Activated T-helper 2 cell treated with anti-CD3 and anti-CD28 coated beads, Interferon-gamma antibody, Interleukin-2, Interleukin-4, amounts not matched to agents 10 μg/mL and 5 μg/mL and 100 μg/mL, durations not matched to agents 14 hours and 24 hours and 36 hours (primary cell): ENCODE measurements around the gene RGS9. TPM values are rescaled to one million over a fixed set of nuclear protein-coding genes. Genes with fewer than 3 reads are reported as not detected.
A peak's percentile ranks its signal among the peaks of the same experiment; 100 is the strongest.
"Not testable (repeated sequence)": the region's sequence is repeated elsewhere in the genome, so short reads cannot be mapped to it uniquely, and the experiment has no call there.

ENCODE experiments used
- DNase-seq: peaks from one replicate; pipeline ENCODE4 v3.0.0; 2021; ENCODE audit warnings: low spot score
- H3K27ac Mint-ChIP-seq: one replicate; pipeline ENCODE4 v1.8.0; 2021; ENCODE audit warnings: mixed read lengths
- H3K27me3 Mint-ChIP-seq: one replicate; pipeline ENCODE4 v1.8.0; 2021; ENCODE audit warnings: low read depth, mixed read lengths
- H3K36me3 Mint-ChIP-seq: one replicate; pipeline ENCODE4 v1.8.0; 2021; ENCODE audit warnings: low read depth, mixed read lengths
- H3K4me1 Mint-ChIP-seq: one replicate; pipeline ENCODE4 v1.8.0; 2021; ENCODE audit warnings: low read depth, mixed read lengths
- H3K4me3 Mint-ChIP-seq: one replicate; pipeline ENCODE4 v1.8.0; 2021; ENCODE audit warnings: low read depth, mild to moderate bottlenecking, moderate library complexity, mixed read lengths
- H3K9me3 Mint-ChIP-seq: one replicate; pipeline ENCODE4 v1.8.0; 2021; ENCODE audit warnings: mixed read lengths
- intact Hi-C: fragments of 100-400 bp; cut with micrococcal nuclease; formaldehyde crosslinking; loops from one replicate; pipeline ENCODE4 v1.15.1; 2023
- total RNA-seq: library from RNA; stranded (reverse); gene quantifications from 2 replicates; pipeline ENCODE4 v1.2.3, GENCODE V29; 2022

Gene RGS9
- total RNA-seq = 16.1 and 16.3 TPM in 2 replicates

DNA sequence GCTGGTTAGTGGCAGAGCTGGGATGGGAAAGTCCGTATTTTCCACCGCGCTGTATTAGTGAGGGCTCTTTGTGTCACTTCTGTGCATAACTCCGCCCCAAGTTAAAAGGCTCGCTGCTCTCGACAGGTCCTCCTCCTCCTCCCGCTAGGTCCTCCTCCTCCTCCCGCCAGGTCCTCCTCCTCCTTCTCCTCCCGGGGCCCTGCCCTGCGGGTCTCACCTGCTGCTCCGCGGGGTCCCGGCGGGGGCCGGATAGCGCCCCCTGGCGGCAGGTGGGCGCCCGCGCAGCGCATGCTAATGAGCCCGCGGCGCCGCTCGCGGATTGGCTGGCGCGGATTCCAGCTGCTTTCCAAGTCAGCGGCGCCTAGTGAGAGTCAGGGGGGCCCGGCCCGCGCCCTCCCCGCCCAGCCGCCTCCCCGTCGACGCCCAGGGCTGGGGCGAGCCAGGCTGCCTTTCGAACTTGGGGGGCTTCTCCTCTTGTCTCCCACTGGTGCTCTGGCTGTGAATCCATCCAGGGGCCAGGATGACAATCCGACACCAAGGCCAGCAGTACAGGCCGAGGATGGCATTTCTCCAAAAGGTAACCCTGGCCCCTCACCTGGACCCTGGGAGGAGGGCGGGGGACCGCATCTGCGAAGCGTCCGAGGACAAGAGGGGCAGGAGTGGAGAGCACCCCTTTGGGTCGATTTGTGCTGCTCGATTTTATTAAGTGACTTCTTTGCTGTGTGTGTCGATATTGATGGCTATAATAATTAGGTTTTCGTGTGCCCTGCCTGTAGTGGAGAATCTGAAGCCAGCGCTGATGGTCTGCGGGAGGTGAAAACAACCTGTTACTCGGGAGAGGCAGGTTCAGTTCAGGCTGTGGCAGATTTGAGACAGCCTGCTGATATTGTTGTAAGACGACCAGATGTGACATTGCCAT lies at the start of gene RGS9:
Gene RGS9, plus strand, starts transcription at position 350 of the 919 bp plus-strand sequence. Its CDS starts 171 bp downstream, at position 521.
- H3K4me1 Mint-ChIP-seq = peaks cover 43% of the 10 kb centered on the region
- peak; percentile 87 for DNase-seq
- intact Hi-C loops = loop anchor here (2.0 to 5.0 kb wide), 3 partner anchors 44 to 170 kb away; no protein-coding TSS in a partner anchor
- peaks cover 7% of the 10 kb centered on the region for H3K36me3 Mint-ChIP-seq
- H3K27ac Mint-ChIP-seq = peak within 1 kb of the TSS; percentile 89
- no peaks in the 10 kb centered on the region for H3K27me3 Mint-ChIP-seq
- H3K9me3 Mint-ChIP-seq = no peaks in the 10 kb centered on the region
- H3K4me3 Mint-ChIP-seq = peak within 1 kb of the TSS; percentile 92

DNA sequence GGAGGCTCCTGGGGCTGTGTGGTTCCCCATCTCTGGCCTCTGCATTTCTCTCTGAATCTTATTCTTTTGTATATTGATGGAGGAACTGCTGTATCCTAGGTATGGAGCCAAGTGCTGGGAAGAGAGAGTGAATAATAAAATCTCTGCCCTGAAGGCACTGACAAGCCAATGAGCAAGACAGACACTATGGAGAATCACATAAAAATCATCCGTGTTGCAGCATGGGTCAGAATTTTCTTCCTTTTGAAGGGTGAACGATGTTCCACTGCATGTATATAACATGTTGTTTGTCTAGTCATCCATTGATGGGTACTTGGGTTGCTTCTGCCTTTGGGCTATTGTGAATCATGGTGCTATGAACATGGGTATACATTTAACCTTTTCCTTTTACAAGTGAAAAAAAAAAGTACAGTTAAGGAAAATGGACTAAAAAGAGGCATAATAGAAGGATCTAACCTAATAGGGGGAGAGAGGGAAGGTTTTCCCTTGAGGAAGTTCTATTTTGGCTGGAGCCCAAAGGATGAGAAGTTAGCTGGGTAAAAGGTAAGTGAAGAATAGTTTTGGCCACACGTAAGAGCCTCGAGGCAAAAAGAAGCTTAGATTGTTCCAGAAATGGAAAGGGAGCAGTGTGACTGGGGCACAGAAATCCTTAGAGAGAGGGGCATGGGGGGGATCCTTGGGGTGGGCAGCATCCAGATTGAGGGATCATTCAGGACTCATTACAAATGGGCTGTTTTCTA lies 48.4 kb upstream of the RGS9 start:
- Mint-ChIP-seq H3K4me3 (no peak overlapping the region), H3K9me3 (no peaks in the 10 kb centered on the region), H3K27me3 (peaks cover 14% of the 10 kb centered on the region), H3K27ac (no peak overlapping the region), H3K4me1 (peaks cover 1% of the 10 kb centered on the region), H3K36me3 (no peaks in the 10 kb centered on the region)
- DNase-seq = no peak
- intact Hi-C loops = no loop called here

DNA sequence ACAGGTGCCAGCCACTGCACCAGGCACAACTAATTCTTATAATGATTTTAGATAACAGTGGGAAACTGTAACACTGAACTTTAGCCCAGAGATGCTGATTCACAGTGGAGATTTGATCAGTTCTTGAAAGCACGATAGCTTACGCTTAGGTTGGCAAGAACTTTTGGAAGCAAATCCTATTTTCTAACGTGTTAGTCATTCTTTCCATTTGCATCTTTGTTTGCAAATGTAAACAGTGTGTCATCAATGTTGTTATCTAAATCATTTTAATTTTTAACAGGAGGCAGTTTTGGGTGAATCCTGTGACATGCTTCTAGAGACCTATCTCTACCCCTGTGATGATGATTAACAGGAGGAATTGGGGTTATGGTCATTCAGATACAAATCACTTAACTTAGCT lies 44.9 kb upstream of the RGS9 start:
- intact Hi-C loops = no loop called here

DNA sequence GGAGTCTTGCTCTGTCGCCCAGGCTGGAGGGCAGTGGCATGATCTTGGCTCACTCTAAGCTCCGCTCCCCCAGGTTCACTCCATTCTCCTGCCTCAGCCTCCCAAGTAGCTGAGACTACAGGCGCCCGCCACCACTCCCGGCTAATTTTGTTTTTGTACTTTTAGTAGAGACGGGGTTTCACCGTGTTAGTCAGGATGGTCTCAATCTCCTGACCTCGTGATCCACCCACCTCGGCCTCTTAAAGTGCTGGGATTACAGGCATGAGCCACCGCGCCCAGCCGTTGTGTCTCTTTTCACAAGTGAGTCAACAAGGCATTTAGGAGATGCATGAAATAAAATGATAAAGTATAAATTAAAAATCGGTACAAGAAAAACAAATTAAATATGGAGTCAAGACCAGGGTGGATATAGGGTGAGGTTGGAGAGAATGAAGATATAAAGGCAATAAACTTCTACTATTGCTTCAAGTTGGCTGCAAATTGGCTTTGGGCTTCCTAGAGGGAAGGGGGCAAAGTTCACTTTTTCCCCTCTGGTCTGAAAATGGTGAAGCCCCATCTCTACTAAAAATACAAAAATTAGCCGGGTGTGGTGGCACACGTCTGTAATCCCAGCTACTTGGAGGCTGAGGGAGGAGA lies 44.3 kb upstream of the RGS9 start:
- H3K27ac Mint-ChIP-seq, intact Hi-C loops, H3K4me3 Mint-ChIP-seq, H3K36me3 Mint-ChIP-seq, DNase-seq, H3K9me3 Mint-ChIP-seq: not testable (repeated sequence)
- peaks cover 12% of the 10 kb centered on the region for H3K27me3 Mint-ChIP-seq
- peaks cover 15% of the 10 kb centered on the region for H3K4me1 Mint-ChIP-seq

More for the DNA sequence above, 44.9 kb upstream of the RGS9 start:
- DNase-seq = no peak
- Mint-ChIP-seq H3K4me3 (no peak overlapping the region), H3K9me3 (no peaks in the 10 kb centered on the region), H3K4me1 (peaks cover 11% of the 10 kb centered on the region), H3K27ac (no peak overlapping the region), H3K27me3 (peaks cover 12% of the 10 kb centered on the region), H3K36me3 (no peaks in the 10 kb centered on the region)

DNA sequence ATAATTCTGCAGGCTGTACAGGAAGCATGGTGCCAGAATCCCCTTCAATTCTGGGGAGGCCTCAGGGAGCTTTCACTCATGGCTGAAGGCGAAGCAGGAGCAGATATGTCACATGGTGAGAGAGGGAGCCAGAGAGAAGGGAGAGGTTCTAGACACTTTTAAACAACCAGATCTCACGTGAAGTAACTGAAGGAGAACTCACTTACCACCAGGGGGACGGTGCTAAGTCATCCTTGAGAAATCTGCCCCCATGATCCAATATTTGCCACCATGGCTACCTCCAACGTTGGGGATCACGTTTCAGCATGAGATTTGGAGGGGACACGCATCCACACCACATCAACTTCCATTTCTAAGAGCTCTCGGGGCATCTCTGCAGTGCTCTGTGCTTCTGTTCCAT lies 43.2 kb upstream of the RGS9 start:
- Mint-ChIP-seq H3K36me3 (no peaks in the 10 kb centered on the region), H3K9me3 (no peaks in the 10 kb centered on the region), H3K4me3 (no peak overlapping the region), H3K27ac (no peak overlapping the region), H3K27me3 (peaks cover 10% of the 10 kb centered on the region), H3K4me1 (peaks cover 15% of the 10 kb centered on the region)
- intact Hi-C loops = no loop called here
- no peak for DNase-seq

DNA sequence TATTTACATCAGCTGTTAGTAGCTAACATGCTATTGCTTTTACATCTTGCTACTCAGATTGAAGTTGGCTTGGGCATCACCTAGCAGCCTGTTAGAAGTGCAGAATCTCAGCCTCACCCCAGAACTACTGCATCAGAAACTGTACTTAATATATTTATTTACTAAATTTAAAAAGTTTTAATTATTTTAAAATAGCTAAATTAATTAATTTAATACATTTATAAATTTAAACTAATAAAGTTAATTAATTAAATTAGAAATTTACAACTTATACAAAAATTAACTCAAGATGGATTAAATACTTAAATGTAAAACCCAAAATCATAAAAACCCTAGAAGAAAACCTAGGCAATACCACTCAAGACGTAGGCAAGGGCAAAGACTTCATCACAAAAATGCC lies 41.7 kb upstream of the RGS9 start:
- no peak overlapping the region for H3K27ac Mint-ChIP-seq
- no peak overlapping the region for H3K4me3 Mint-ChIP-seq
- no peaks in the 10 kb centered on the region for H3K9me3 Mint-ChIP-seq
- DNase-seq = no peak
- no peaks in the 10 kb centered on the region for H3K36me3 Mint-ChIP-seq
- peaks cover 3% of the 10 kb centered on the region for H3K27me3 Mint-ChIP-seq
- peaks cover 26% of the 10 kb centered on the region for H3K4me1 Mint-ChIP-seq
- intact Hi-C loops = no loop called here

DNA sequence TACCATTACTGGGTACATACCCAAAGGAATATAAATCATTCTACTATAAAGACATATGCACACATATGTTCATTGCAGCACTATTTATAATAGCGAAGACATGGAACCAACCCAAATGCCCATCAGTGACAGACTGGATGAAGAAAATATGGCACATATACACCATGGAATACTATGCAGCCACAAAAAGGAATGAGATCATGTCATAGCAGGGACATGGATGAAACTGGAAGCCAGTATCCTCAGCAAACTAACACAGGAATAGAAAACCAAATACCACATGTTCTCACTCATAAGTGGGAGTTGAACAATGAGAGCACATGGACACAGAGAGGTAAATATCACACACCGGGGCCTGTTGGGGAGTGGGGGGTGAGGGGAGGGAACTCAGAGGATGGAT lies 40.8 kb upstream of the RGS9 start:
- H3K4me1 Mint-ChIP-seq = peaks cover 32% of the 10 kb centered on the region
- intact Hi-C loops, DNase-seq, H3K9me3 Mint-ChIP-seq, H3K27ac Mint-ChIP-seq, H3K27me3 Mint-ChIP-seq, H3K36me3 Mint-ChIP-seq, H3K4me3 Mint-ChIP-seq: not testable (repeated sequence)

DNA sequence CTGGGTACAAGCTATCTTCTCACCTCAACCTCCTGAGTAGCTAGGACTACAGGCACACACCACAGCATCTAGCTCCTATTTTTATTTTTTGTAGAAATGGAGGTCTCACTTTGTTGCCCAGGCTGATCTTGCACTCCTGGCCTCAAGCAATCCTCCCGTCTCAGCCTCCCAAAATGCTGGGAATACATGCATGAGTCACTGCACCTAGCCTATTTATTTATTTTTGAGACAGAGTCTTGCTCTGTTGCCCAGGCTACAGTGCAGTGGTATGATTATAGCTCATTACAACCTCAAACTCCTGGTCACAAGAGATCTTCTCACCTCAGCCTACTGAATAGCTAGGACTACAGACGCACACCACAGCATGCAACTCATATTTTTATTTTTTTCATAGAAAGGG lies 40.1 kb upstream of the RGS9 start:
- Mint-ChIP-seq H3K36me3 (no peaks in the 10 kb centered on the region), H3K9me3 (no peaks in the 10 kb centered on the region), H3K4me3 (no peak overlapping the region), H3K27me3 (no peaks in the 10 kb centered on the region), H3K27ac (no peak overlapping the region), H3K4me1 (peaks cover 32% of the 10 kb centered on the region)
- intact Hi-C loops = no loop called here
- no peak for DNase-seq

DNA sequence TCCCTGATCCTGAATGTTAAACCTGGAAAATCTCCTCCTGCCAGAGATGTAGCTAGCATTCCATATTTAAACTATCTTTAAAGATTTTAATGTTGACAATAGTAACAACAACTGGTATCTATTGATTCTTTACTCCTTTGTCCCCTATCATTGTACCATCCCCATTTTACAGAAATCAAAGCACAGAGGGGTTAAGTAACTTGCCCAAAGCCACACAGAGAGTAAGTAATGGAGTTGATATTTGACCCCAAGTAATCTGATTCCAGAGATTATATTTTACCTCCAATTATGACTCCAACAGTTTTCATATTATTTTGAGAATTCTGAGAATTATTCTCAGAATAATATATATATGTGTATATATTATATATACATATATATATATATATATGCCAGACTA lies 37.7 kb upstream of the RGS9 start:
- intact Hi-C loops = no loop called here
- peak overlapping the region; percentile 5 for H3K4me3 Mint-ChIP-seq
- H3K27ac Mint-ChIP-seq = peak overlapping the region; percentile 33
- H3K36me3 Mint-ChIP-seq = no peaks in the 10 kb centered on the region
- peaks cover 2% of the 10 kb centered on the region for H3K27me3 Mint-ChIP-seq
- H3K9me3 Mint-ChIP-seq = no peaks in the 10 kb centered on the region
- DNase-seq = no peak
- H3K4me1 Mint-ChIP-seq = peaks cover 31% of the 10 kb centered on the region

DNA sequence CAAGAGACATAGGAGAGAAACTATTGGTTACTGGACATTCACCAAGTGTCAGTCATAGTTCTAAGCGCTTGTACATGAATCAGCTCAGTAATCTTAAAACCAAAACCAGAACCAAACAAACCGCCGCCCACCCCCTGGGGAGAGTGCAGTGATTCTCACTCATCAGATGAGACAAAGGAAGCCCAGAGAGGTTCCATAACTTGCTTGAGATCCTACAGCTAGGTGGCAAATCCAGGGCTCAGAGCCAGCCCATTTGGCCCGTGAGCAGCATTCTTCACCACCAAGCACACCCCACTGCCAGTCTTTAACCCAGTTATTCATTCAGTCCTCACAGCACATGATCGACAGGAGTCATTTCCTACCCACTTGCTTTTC lies 37.2 kb upstream of the RGS9 start:
- Mint-ChIP-seq H3K27me3 (peaks cover 3% of the 10 kb centered on the region), H3K9me3 (no peaks in the 10 kb centered on the region), H3K36me3 (no peaks in the 10 kb centered on the region), H3K27ac (peak overlapping the region; percentile 98), H3K4me1 (peaks cover 31% of the 10 kb centered on the region), H3K4me3 (peak overlapping the region; percentile 88)
- peak; percentile 62 for DNase-seq
- intact Hi-C loops = loop anchor here (1.0 to 2.0 kb wide), 4 partner anchors 44 to 133 kb away; partner anchors contain the start of gene GNA13

DNA sequence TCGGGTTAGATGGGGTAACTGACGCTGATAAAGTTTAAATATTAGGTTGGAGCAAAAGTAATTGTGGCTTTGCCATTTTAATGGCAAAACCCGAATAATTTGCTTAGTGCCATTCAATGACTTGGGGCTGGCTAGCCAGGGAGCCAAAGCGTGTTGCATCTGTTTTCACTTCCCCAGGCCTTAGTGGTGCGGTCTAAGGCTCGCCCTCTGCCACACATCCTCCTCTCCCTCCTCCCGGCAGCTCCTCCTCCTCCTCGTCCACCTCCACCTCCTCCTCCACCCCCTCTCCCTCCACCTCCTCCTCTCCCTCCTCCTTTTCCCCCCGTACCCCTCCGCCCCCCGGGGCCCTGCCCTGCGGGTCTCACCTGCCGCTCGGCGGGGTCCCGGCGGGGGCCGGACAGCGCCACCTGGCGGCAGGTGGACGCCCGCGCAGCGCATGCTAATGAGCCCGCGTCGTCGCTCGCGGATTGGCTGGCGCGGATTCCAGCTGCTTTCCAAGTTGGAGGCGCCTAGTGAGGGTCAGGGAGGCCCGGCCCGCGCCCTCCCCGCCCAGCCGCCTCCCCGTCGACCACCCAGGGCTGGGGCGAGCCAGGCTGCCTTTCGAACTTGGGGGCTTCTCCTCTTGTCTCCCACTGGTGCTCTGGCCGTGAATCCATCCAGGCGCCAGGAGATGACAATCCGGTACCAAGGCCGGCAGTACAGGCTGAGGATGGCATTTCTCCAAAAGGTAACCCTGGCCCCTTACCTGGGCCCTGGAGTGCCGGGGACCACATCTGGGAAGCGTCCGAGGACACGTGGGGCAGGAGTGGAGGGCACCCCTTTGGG lies 36.6 kb upstream of the RGS9 start:
- DNase-seq = peak; percentile 79
- peak overlapping the region; percentile 88 for H3K4me3 Mint-ChIP-seq

DNA sequence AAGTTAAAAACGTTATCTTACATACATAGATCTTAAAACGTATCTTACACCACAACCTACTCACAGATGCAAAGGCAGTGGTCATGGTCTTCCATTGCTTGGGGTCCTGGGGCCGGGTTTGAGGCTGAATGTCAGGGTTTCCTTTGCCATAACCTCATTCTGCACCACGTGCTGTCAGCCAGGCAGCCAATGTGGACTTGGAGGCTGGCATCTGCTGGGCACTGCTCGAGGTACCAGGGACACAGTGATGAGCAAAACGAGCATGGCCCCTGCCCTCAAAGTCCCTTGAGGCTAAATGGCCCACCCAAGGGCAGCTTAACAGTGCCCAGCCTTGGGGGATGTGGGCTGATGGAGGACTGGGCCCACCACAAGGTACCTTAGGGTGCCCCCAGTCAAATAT lies 35.8 kb upstream of the RGS9 start:
- peak overlapping the region; percentile 75 for H3K4me3 Mint-ChIP-seq
- intact Hi-C loops = loop anchor here (2.0 kb wide), 2 partner anchors 127 to 135 kb away; no protein-coding TSS in a partner anchor
- no peaks in the 10 kb centered on the region for H3K36me3 Mint-ChIP-seq
- DNase-seq = no peak
- no peaks in the 10 kb centered on the region for H3K9me3 Mint-ChIP-seq
- peaks cover 24% of the 10 kb centered on the region for H3K4me1 Mint-ChIP-seq
- no peak overlapping the region for H3K27ac Mint-ChIP-seq
- peaks cover 5% of the 10 kb centered on the region for H3K27me3 Mint-ChIP-seq

More for the DNA sequence above, 36.6 kb upstream of the RGS9 start:
- intact Hi-C loops = loop anchor here (1.0 to 2.0 kb wide), 4 partner anchors 44 to 134 kb away; partner anchors contain the start of gene GNA13
- Mint-ChIP-seq H3K27me3 (peaks cover 5% of the 10 kb centered on the region), H3K27ac (peak overlapping the region; percentile 98), H3K9me3 (no peaks in the 10 kb centered on the region), H3K4me1 (peaks cover 31% of the 10 kb centered on the region), H3K36me3 (no peaks in the 10 kb centered on the region)
